GM12878 (cell line): Measurements from ENCODE around the gene NEK7. TPM values are rescaled to one million over a fixed set of nuclear protein-coding genes. Genes with fewer than 3 reads are reported as not detected.

Experiments used
- ATAC-seq: fragments of 200-7000 bp; cut with Tn5 transposase; 3 replicates; pipeline ENCODE4 v1.9.1; 2020; ENCODE audit warnings: mild to moderate bottlenecking, moderate library complexity
- BruUV-seq: library from RNA; stranded (reverse); fragments of 400-500 nt; replicated peaks from 2 replicates; lab custom pipeline; 2021; lab: Mats Ljungman, UMichigan
- CTCF ChIA-PET: fragments of 300-600 bp; sonication (Branson Sonifier 250); formaldehyde crosslinking; extraction: SDS; loops from one replicate; lab custom pipeline; 2021; ENCODE audit warnings: inconsistent platforms; lab: Yijun Ruan, JAX
- POLR2A ChIA-PET: fragments of 350-600 bp; formaldehyde crosslinking; extraction: SDS; loops from one replicate; lab custom pipeline; 2021; ENCODE audit warnings: inconsistent platforms; lab: Charles Lee
- RAD21 ChIA-PET: fragments of 300-600 bp; sonication (Branson Sonifier 250); formaldehyde crosslinking; loops from one replicate; lab custom pipeline; 2023; ENCODE audit warnings: antibody characterized with exemption; ENCODE audit not compliant: unreplicated experiment; lab: Charles Lee
- SMC1A ChIA-PET: fragments of 300-600 bp; sonication (Branson Sonifier 250); formaldehyde crosslinking; loops from one replicate; lab custom pipeline; 2023; ENCODE audit not compliant: unreplicated experiment, uncharacterized antibody; lab: Charles Lee
- DNase-seq: peaks from one replicate; pipeline ENCODE4 v3.0.0-alpha.2; 2011; ENCODE audit warnings: low read depth, low spot score
- FAIRE-seq: peaks from 3 replicates; lab custom pipeline; 2011; peaks lifted over from hg19 to GRCh38; lab: Jason Lieb, UNC
- H2AFZ ChIP-seq: 2 replicates; pipeline ENCODE4 v1.6.0; 2011; ENCODE audit warnings: low read depth, low read length, control low read depth; ENCODE audit not compliant: control insufficient read depth
- H3K27ac ChIP-seq: 2 replicates; pipeline ENCODE4 v1.5.1; 2011; ENCODE audit warnings: control low read depth; ENCODE audit not compliant: control insufficient read depth, insufficient read depth
- H3K27me3 ChIP-seq, 2 experiments: replicated peaks in 1 of 2; 2 replicates each; pipeline versions ENCODE4 v1.6.0 to v1.6.1; 2011; ENCODE audit warnings: low read length in 1 of 2; ENCODE audit not compliant: control insufficient read depth in 2 of 2, insufficient read depth in 2 of 2
- H3K36me3 ChIP-seq, 2 experiments: 2 replicates each; pipeline ENCODE4 v1.5.1; 2011; ENCODE audit warnings: low read length in 1 of 2; ENCODE audit not compliant: control insufficient read depth in 2 of 2, insufficient read depth in 2 of 2
- H3K4me1 ChIP-seq: 2 replicates; pipeline ENCODE4 v1.6.1; 2011; ENCODE audit warnings: mild to moderate bottlenecking, low read length, moderate library complexity, mixed read lengths; ENCODE audit not compliant: control insufficient read depth, insufficient read depth
- H3K4me2 ChIP-seq: 2 replicates; pipeline ENCODE4 v1.6.0; 2011; ENCODE audit warnings: control low read depth; ENCODE audit not compliant: control insufficient read depth, insufficient read depth
- H3K4me3 ChIP-seq: fragments of 200-600 bp; sonication (generic); 2 replicates; pipeline ENCODE4 v1.5.1; 2016
- H3K79me2 ChIP-seq: 2 replicates; pipeline ENCODE4 v1.6.0; 2011; ENCODE audit warnings: low read length; ENCODE audit not compliant: control insufficient read depth, insufficient read depth
- H3K9ac ChIP-seq: 2 replicates; pipeline ENCODE4 v1.8.0; 2011; ENCODE audit warnings: low read length, control low read depth, mixed read lengths; ENCODE audit not compliant: control insufficient read depth, insufficient read depth
- H3K9me3 ChIP-seq: replicated peaks from 3 replicates; pipeline ENCODE4 v1.5.1; 2011; ENCODE audit warnings: mild to moderate bottlenecking, low read length; ENCODE audit not compliant: control insufficient read depth, insufficient read depth
- H4K20me1 ChIP-seq: 2 replicates; pipeline ENCODE4 v1.6.0; 2011; ENCODE audit not compliant: control insufficient read depth, insufficient read depth
- DPF2 ChIP-seq: fragments of 450-650 bp; IDR thresholded peaks from 2 replicates; pipeline ENCODE4 v1.6.1; 2017; ENCODE audit warnings: mild to moderate bottlenecking
- IRF4 ChIP-seq: IDR thresholded peaks from 2 replicates; pipeline ENCODE4 v1.6.1; 2011; ENCODE audit warnings: low read depth, low read length
- NFIC ChIP-seq: IDR thresholded peaks from 2 replicates; pipeline ENCODE4 v1.6.1; 2012; ENCODE audit warnings: low read depth, mild to moderate bottlenecking, inconsistent platforms, low read length, moderate library complexity
- NR2C1 ChIP-seq: fragments of 450-650 bp; IDR thresholded peaks from 2 replicates; pipeline ENCODE4 v1.6.1; 2017; ENCODE audit warnings: antibody characterized with exemption, mild to moderate bottlenecking, moderate library complexity
- POLR2AphosphoS2 ChIP-seq: IDR thresholded peaks from 2 replicates; pipeline ENCODE4 v1.6.1; 2011; ENCODE audit warnings: low read depth, mild to moderate bottlenecking, low read length, improper control_type of control experiment, moderate library complexity
- RCOR1 ChIP-seq: conservative IDR thresholded peaks from 2 replicates; pipeline ENCODE4 v1.6.1; 2012; ENCODE audit warnings: low read depth, low read length, improper control_type of control experiment
- SRF ChIP-seq, 2 experiments: IDR thresholded peaks; 2 replicates each; pipeline ENCODE4 v1.6.1; 2011; ENCODE audit warnings: low read depth in 2 of 2, low read length in 2 of 2, mild to moderate bottlenecking in 1 of 2, moderate library complexity in 1 of 2
- ZNF207 ChIP-seq: fragments of 450-650 bp; IDR thresholded peaks from 2 replicates; pipeline ENCODE4 v1.6.1; 2014; ENCODE audit warnings: antibody characterized with exemption, mild to moderate bottlenecking, borderline replicate concordance
- WGBS: methylation state at CpG from one replicate; pipeline ENCODE4 v1.1.6; 2016; ENCODE audit warnings: low lambda C conversion rate; ENCODE audit not compliant: insufficient replicate concordance, insufficient coverage; ENCODE audit errors: missing lambda C conversion rate; 5-methylcytosine and 5-hydroxymethylcytosine counted together
- in situ Hi-C: fragments of 300-500 bp; cut with MboI; formaldehyde crosslinking; loops from 9 replicates; pipeline ENCODE4 v1.14.3; 2018; ENCODE audit warnings: mixed read lengths
- intact Hi-C: fragments of 100-400 bp; cut with micrococcal nuclease; formaldehyde crosslinking; loops from one replicate; pipeline ENCODE4 v1.14.2; 2022; ENCODE audit not compliant: unreplicated experiment
- polyA plus RNA-seq, 11 experiments: library from polyadenylated mRNA; depleted of rRNA in 4 of 11; unstranded in 6 of 11; stranded (reverse) in 5 of 11; fragments of >200 nt; fragmentation: Nextera tagmentation in 4 of 11; fragmentation: Illumina TruSeq in 1 of 11; extraction: Ambion mirVana in 4 of 11; extraction: Trizol in 1 of 11; gene quantifications; 1 replicate in 1 of 11; 2 replicates in 10 of 11; pipeline versions ENCODE4 v1.2.1 to v1.2.3, GENCODE V29; 2011 to 2016; ENCODE audit warnings: inconsistent platforms in 2 of 11, missing spikeins in 2 of 11, low read depth in 1 of 11
- total RNA-seq, 4 experiments: library from RNA; depleted of rRNA in 3 of 4; stranded (reverse); fragments of >200 nt in 3 of 4; fragmentation: Illumina TruSeq in 1 of 4; extraction: Trizol in 1 of 4; gene quantifications; 2 replicates each; pipeline versions ENCODE4 v1.2.1 to v1.2.3, GENCODE V29; 2013 to 2021
- TF ChIP-seq, protein P1 (sequence below): fragments of 450-650 bp; IDR thresholded peaks from 2 replicates; pipeline ENCODE4 v1.6.1; 2018; ENCODE audit warnings: mild to moderate bottlenecking, low read depth, moderate library complexity; ENCODE audit not compliant: partially characterized antibody
- TF ChIP-seq, protein P2 (sequence below), 3 experiments: IDR thresholded peaks in 2 of 3; conservative IDR thresholded peaks in 1 of 3; 2 replicates each; pipeline ENCODE4 v1.5.1; 2011; ENCODE audit warnings: low read depth in 3 of 3, low read length in 3 of 3, mild to moderate bottlenecking in 3 of 3, control low read depth in 2 of 3, moderate library complexity in 2 of 3, inconsistent platforms in 1 of 3, mixed read lengths in 1 of 3; ENCODE audit not compliant: control insufficient read depth in 2 of 3, insufficient read depth in 1 of 3; ENCODE audit errors: extremely low read depth in 1 of 3

The NEK7 gene
- total and polyA plus RNA-seq, 10 of the 15 experiments (the other 5 are each of a cell fraction or from before 2014, with no cell fraction given): 9.4 to 77.7 (median 24.0) TPM

DNA sequence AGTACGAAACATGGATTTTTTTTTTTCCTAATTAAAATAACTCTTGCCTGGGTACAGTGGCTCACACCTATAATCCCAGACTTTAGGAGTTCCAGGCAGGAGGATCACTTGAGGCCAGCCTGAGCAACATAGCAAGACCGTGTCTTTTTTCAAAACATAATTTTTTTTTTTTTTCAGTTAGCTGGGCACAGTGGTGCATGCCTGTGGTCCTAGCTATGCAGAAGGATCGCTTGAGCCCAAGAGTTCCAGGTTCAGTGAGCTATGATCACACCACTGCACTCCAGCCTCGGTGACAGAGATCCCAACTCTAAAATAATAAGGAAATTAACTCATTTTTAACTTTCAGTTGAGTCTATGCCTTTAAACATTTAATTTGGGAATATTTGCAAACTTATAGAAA is 170.1 kb downstream of the NEK7 start:
- H3K79me2 ChIP-seq: no peaks in the 10 kb centered on the region
- ChIA-PET POLR2A (no interaction called here), RAD21 (no interaction called here), SMC1A (interaction anchor here (0.6 kb wide), 1 partner anchor 36 kb away, joined by 3 read pairs; no protein-coding TSS in a partner anchor), CTCF (no interaction called here)
- H3K9me3 ChIP-seq: no peaks in the 10 kb centered on the region
- no peaks in the 10 kb centered on the region for H4K20me1 ChIP-seq
- no TSS peak for BruUV-seq
- no peak for DNase-seq
- H3K4me1 ChIP-seq: no peaks in the 10 kb centered on the region
- H3K27me3 ChIP-seq: no peaks in the 10 kb centered on the region
- H2AFZ ChIP-seq: no peak overlapping the region
- no peak for TF ChIP-seq ZNF207
- no peak for TF ChIP-seq SRF (IDR thresholded peaks at IDR 0.05; ENCODE audit: low read depth in 2 of 2, low read length in 2 of 2)
- H3K4me2 ChIP-seq: no peak overlapping the region
- no peak for FAIRE-seq
- WGBS: 47% methylated on average over 4 of the region's 4 CpGs
- in situ Hi-C loops: no loop called here
- no peak overlapping the region for H3K27ac ChIP-seq
- H3K9ac ChIP-seq: no peak overlapping the region
- H3K4me3 ChIP-seq: no peak overlapping the region
- ATAC-seq: no peak
- no peaks in the 10 kb centered on the region for H3K36me3 ChIP-seq
- intact Hi-C loops: no loop called here

DNA sequence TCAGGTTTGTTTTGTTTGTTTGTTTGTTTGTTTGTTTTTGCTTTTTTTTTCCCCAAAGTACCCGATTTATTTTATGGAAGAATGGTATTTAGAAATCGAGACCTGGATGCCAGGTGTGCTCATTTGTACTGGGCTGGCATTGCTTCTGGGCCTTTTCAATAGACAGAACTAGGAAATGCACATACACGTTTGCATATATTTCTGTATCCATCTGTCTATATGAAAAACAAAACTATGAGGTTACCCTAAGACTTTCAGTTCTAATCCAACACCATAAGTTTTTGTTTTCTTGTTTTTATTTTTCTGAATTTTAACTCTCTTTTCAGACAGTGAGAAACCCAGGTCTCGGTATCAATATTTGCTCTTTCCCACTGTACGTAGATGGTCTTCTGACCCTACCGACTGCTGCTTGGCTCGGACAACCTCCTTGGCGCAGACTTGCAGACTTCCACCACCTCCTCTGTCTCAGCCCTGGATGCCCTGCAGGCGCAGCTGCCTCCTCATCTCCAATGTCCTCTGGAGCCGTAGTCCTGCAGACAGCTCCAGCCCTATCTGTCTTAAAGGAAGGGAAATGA is 171.7 kb downstream of the NEK7 start:
- DNase-seq (no peak), FAIRE-seq (peak; percentile 57), ATAC-seq (peak; percentile 56)
- Histone ChIP-seq H3K27me3 (no peaks in the 10 kb centered on the region), H3K9ac (no peak overlapping the region), H3K4me3 (no peak overlapping the region), H4K20me1 (no peaks in the 10 kb centered on the region), H3K4me2 (no peak overlapping the region), H3K79me2 (no peaks in the 10 kb centered on the region), H2AFZ (no peak overlapping the region), H3K4me1 (no peaks in the 10 kb centered on the region), H3K9me3 (no peaks in the 10 kb centered on the region), H3K36me3 (no peaks in the 10 kb centered on the region), H3K27ac (no peak overlapping the region)
- BruUV-seq: no TSS peak
- RAD21 ChIA-PET: no interaction called here
- intact Hi-C loops (no loop called here), in situ Hi-C loops (no loop called here)
- SMC1A ChIA-PET: no interaction called here
- 62% methylated on average over 10 of the region's 10 CpGs for WGBS
- POLR2A ChIA-PET: no interaction called here
- CTCF ChIA-PET: no interaction called here
- TF ChIP-seq DPF2: no peak
- no peak for TF ChIP-seq NFIC
- no peak for TF ChIP-seq IRF4
- TF ChIP-seq RCOR1: no peak
- no peak for TF ChIP-seq NR2C1
- TF ChIP-seq POLR2AphosphoS2: no peak
- TF ChIP-seq, protein P1, sequence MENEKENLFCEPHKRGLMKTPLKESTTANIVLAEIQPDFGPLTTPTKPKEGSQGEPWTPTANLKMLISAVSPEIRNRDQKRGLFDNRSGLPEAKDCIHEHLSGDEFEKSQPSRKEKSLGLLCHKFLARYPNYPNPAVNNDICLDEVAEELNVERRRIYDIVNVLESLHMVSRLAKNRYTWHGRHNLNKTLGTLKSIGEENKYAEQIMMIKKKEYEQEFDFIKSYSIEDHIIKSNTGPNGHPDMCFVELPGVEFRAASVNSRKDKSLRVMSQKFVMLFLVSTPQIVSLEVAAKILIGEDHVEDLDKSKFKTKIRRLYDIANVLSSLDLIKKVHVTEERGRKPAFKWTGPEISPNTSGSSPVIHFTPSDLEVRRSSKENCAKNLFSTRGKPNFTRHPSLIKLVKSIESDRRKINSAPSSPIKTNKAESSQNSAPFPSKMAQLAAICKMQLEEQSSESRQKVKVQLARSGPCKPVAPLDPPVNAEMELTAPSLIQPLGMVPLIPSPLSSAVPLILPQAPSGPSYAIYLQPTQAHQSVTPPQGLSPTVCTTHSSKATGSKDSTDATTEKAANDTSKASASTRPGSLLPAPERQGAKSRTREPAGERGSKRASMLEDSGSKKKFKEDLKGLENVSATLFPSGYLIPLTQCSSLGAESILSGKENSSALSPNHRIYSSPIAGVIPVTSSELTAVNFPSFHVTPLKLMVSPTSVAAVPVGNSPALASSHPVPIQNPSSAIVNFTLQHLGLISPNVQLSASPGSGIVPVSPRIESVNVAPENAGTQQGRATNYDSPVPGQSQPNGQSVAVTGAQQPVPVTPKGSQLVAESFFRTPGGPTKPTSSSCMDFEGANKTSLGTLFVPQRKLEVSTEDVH: no peak
- TF ChIP-seq, protein P2, sequence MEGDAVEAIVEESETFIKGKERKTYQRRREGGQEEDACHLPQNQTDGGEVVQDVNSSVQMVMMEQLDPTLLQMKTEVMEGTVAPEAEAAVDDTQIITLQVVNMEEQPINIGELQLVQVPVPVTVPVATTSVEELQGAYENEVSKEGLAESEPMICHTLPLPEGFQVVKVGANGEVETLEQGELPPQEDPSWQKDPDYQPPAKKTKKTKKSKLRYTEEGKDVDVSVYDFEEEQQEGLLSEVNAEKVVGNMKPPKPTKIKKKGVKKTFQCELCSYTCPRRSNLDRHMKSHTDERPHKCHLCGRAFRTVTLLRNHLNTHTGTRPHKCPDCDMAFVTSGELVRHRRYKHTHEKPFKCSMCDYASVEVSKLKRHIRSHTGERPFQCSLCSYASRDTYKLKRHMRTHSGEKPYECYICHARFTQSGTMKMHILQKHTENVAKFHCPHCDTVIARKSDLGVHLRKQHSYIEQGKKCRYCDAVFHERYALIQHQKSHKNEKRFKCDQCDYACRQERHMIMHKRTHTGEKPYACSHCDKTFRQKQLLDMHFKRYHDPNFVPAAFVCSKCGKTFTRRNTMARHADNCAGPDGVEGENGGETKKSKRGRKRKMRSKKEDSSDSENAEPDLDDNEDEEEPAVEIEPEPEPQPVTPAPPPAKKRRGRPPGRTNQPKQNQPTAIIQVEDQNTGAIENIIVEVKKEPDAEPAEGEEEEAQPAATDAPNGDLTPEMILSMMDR (IDR thresholded peaks at IDR 0.05 in 2 of 3, conservative IDR thresholded peaks at IDR 0.05 in 1 of 3; ENCODE audit: control insufficient read depth in 2 of 3, extremely low read depth in 1 of 3, insufficient read depth in 1 of 3, low read depth in 3 of 3, low read length in 3 of 3): no peak
